HG03469 (cell line): ENCODE data around the gene LGR6.
"Not testable (repeated sequence)": the region's sequence is repeated elsewhere in the genome, so short reads cannot be mapped to it uniquely, and the experiment has no call there.

ENCODE experiments used
- ATAC-seq: cut with Tn5 transposase; IDR thresholded peaks from one replicate; pipeline ENCODE4 v1.9.1; 2021; ENCODE audit warnings: mild to moderate bottlenecking, moderate library complexity, moderate number of reproducible peaks; ENCODE audit not compliant: unreplicated experiment

LGR6 gene

DNA sequence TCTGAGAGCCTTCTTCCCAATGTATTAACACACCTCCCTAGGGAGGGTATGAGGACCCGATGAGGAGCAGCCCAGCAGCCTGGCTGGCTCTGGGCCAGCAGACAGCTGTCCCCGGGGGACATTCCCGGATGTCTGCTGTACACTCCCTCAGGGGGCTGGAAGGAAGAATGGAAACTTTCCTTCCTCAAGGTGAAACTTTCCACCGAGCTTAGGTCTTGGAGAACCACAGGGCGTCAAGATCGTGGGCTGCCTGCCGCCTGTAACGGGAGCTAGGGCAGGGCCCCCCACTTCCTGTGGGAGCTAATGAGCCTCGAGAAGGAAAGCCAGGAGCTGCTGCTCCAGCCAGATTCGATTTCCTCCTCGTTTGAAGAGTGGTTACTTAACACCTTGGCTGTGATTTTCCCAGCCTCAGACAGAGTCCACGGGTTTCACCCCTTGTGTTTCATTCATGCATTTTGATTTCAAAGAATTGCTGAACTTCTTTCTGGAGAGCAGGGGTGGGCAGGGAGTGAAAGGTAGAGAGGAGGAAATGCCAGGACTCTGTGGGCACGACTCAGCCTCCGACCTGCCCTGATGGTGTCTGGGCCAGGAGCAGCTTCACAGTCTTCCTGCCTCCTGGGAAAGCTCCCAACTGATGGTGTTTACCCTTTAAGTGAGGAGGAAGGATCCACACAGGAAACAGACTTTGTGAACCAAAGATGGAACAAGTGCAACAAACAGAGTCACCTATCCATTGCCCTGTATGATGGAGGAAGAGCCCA, 118.5 kb downstream of the LGR6 start:
- no peak for ATAC-seq

DNA sequence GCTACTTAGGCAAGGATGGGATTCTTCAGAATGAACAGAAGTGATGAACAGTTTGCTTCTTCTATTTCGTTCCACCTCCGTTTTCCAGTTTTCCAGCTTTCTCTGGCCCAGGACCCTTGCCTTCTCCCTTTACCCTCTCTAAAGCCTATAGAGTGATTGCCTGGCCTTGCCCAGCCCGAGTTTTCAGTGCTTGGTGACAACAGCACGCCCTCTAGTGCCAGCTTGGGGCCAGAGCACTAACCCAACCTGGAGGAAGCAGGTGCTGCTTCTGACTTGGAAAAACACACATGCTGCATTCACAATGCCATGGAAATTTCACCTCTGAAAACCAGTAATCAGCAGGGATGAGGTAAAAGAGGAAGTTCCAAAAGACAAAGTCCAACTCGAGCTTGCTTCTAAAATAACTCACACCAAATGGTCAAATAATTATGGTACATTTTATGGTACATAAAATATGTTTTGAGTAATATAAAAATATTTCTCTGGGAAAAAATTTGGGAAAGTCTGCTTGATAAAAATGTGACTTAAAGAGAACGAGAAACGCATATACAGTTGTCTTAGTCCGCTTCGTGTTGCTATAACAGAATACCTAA, 122.1 kb downstream of the LGR6 start:
- ATAC-seq, result no peak

GRCh38 chr1:202316186-202316585, 122.6 kb downstream of the LGR6 start:
- ATAC-seq, result no peak

GRCh38 chr1:202317941-202318925, 124.6 kb downstream of the LGR6 start:
- ATAC-seq, result no peak

- no peak for ATAC-seq
Measured at GRCh38 chr1:202319381-202320080, 125.9 kb downstream of the LGR6 start.

- ATAC-seq, result no peak
Measured at GRCh38 chr1:202320081-202320405, 126.4 kb downstream of the LGR6 start.

- no peak for ATAC-seq
Measured at GRCh38 chr1:202323731-202324130, 130.1 kb downstream of the LGR6 start.

DNA sequence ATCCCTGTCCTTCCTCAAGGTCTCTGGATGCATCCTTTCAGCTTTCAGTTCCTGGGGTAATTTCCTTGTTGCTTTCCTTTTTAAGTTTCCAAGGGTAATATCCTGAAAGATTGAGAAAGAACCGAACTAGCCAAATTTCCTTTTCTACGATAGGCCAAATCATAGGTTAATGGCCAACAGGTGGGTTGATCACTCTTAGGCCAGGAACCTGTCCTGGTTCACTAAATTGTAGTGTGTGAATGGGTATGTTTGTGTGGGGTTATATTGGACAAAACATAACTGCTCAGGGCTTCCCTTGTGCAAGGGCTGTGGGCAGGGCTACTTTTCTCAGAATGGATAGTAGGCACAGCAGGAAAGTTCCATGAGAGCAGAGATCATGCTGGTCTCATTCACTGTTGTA, 131.0 kb downstream of the LGR6 start:
- no peak for ATAC-seq

GRCh38 chr1:202329891-202330290, 136.3 kb downstream of the LGR6 start:
- ATAC-seq, result no peak

DNA sequence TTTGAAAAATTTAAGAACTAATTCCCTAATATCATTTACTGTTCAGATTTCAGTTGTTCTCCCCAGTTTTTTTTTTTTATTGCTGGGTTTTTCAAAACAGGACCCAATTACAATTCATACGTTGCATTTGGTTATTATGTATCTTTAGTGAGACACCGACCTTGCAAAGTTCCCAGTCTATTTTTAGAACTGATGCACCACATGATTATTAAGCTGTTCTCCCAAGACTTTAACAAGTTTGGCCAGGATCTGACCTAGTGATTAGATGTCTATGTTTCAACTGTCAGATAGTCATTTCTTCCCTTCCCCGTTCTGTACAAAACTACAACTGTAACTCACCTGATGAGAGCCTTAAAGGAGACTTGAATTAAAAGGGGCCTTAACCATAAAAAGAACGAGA, 140.3 kb downstream of the LGR6 start:
- no peak for ATAC-seq

- ATAC-seq, result no peak
Measured at GRCh38 chr1:202343652-202344349, 150.2 kb downstream of the LGR6 start.

DNA sequence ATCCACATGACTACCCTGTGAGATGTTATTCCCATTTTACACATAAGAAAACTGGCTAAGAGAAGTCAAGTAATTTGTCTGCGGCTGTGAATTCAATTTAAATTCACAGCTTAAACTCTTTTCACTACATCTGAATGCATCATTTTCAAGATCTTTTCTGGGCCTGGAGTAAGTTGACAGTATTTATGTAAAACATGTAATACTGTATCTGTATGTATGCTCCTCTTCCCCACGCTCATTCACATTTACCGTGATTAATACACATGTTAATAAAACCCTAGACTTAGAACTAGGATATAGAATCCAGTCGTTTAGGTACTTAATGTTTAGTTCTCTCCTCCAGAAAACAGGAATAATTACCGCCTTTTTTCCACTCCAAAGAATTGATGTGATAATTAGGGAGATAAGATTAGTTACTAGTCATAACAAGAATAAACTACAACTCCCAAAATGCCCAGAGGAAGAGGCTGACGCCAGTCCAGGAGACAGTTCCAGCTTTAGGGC, 154.5 kb downstream of the LGR6 start:
- no peak for ATAC-seq

DNA sequence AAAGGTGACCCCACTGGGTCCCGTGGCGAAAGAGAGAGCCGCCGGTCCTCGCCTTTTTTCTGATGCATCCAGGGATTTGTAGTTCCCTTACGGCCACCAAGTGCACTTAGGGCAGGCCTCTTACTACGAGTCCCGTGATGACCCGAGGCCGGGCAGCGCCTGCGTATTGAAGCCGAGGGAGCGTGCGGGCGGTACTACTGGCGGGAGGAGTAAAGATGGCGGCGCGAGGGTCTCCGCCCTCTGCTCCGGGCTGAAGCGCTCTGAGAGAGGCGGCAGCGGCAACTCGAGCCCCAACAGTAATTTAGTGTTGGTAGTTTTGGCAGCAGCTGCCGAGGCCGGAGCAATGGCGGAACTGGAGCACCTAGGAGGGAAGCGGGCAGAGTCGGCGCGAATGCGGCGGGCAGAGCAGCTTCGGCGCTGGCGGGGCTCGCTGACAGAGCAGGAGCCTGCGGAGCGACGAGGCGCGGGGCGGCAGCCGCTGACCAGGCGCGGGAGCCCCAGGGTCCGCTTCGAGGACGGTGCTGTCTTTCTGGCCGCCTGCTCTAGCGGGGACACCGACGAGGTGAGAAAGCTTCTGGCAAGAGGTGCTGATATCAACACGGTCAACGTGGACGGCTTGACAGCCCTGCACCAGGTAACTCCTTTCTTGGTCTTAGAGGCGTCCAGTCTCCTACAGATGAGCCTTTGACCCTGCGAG, 155.1 kb downstream of the LGR6 start, which contains the start of gene PPP1R12B:
TSS of gene PPP1R12B (plus strand) at position 191 of the 697 bp plus-strand sequence. CDS start at position 344, 153 bp downstream.
- ATAC-seq, result peak; percentile 89

GRCh38 chr1:202349206-202349928, 155.8 kb downstream of the LGR6 start:
- ATAC-seq, result no peak

- no peak for ATAC-seq
Measured at GRCh38 chr1:202351725-202352124, 158.1 kb downstream of the LGR6 start.

DNA sequence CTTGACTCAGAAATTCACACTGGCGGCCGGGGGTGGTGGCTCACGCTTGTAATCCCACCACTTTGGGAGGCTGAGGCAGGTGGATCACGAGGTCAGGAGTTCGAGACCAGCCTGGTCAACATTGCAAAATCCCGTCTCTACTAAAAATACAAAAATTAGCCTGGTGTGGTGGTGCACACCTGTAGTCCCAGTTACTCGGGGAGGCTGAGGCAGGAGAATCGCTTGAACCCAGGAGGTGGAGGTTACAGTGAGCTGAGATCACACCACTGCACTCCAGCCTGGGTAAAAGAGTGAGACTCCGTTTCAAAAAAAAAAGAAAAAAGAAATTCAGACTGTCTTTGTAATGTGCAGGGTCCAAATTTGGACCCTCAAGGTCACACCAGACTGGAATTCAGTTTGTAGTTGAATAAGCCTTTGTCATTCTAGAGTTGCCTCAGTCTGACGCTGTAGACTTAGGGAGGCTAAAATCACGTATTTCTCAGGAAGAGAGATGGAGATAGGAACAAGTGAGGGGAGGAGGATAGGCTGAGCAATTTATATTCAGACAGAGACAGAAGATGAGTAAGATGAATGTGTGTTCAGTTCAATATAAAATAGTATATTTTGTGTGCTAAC, 159.1 kb downstream of the LGR6 start:
- not testable (repeated sequence) for ATAC-seq

GRCh38 chr1:202355944-202356553, 162.4 kb downstream of the LGR6 start:
- no peak for ATAC-seq

GRCh38 chr1:202357506-202357905, 163.9 kb downstream of the LGR6 start:
- no peak for ATAC-seq
